Measurements from ENCODE around the gene CRYBA4. TPM values are rescaled to one million over a fixed set of nuclear protein-coding genes. Genes with fewer than 3 reads are reported as not detected.
"Not testable (repeated sequence)": the region's sequence is repeated elsewhere in the genome, so short reads cannot be mapped to it uniquely, and the experiment has no call there.

The CRYBA4 gene
- total and polyA plus RNA-seq, 10 donors, result 0.20 to 0.24 (median 0.22) TPM; not detected in 7

- Histone ChIP-seq H3K4me1 (peaks cover 5 to 32% (median 19%) of the 10 kb centered on the region in 6 donors), H3K4me3 (no peak overlapping the region), H3K27me3 (replicated peaks in 1 of 7) (no peaks in the 10 kb centered on the region), H3K9me3 (no peaks in the 10 kb centered on the region), H3K27ac (peak overlapping the region in 4 of 8 donors; percentile 26 to 67 (median 52)), H3K36me3 (no peaks in the 10 kb centered on the region)
- TF ChIP-seq POLR2A (IDR thresholded peaks at IDR 0.05), result no peak
- peak in 2 of 3 donors; percentile 68 to 74 for TF ChIP-seq POLR2AphosphoS5 (IDR thresholded peaks at IDR 0.05)
- DNase-seq, result peak; percentile 74
- 54 to 70% (median 63%) methylated on average over 12 of the region's 12 CpGs for WGBS, 5 donors
- intact Hi-C loops (cut with DNase I; ENCODE audit: low total_unique reads), result no loop called here
These were observed 11.4 kb upstream of the CRYBA4 start for GRCh38 chr22:26610072-26610958.

- no peak overlapping the region for H3K4me3 ChIP-seq
- intact Hi-C loops (cut with DNase I; ENCODE audit: low total_unique reads), result no loop called here
- H3K36me3 ChIP-seq, result no peaks in the 10 kb centered on the region
- peak overlapping the region in 3 of 8 donors; percentile 39 to 67 (median 65) for H3K27ac ChIP-seq
- no peaks in the 10 kb centered on the region for H3K27me3 ChIP-seq (replicated peaks in 1 of 7)
- DNase-seq, result peak; percentile 11
- 51 to 84% (median 79%) methylated on average over 2 of the region's 2 CpGs for WGBS, 5 donors
- no peaks in the 10 kb centered on the region for H3K9me3 ChIP-seq
- TF ChIP-seq POLR2AphosphoS5 (IDR thresholded peaks at IDR 0.05), result no peak
- TF ChIP-seq, protein P1, sequence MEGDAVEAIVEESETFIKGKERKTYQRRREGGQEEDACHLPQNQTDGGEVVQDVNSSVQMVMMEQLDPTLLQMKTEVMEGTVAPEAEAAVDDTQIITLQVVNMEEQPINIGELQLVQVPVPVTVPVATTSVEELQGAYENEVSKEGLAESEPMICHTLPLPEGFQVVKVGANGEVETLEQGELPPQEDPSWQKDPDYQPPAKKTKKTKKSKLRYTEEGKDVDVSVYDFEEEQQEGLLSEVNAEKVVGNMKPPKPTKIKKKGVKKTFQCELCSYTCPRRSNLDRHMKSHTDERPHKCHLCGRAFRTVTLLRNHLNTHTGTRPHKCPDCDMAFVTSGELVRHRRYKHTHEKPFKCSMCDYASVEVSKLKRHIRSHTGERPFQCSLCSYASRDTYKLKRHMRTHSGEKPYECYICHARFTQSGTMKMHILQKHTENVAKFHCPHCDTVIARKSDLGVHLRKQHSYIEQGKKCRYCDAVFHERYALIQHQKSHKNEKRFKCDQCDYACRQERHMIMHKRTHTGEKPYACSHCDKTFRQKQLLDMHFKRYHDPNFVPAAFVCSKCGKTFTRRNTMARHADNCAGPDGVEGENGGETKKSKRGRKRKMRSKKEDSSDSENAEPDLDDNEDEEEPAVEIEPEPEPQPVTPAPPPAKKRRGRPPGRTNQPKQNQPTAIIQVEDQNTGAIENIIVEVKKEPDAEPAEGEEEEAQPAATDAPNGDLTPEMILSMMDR (IDR thresholded peaks at IDR 0.05 in 8 of 11, conservative IDR thresholded peaks at IDR 0.05 in 3 of 11), result no peak
- TF ChIP-seq POLR2A (IDR thresholded peaks at IDR 0.05), result no peak
- H3K4me1 ChIP-seq, result peaks cover 5 to 39% (median 22%) of the 10 kb centered on the region in 6 donors
These were observed 10.8 kb upstream of the CRYBA4 start for GRCh38 chr22:26610996-26611395.

DNA sequence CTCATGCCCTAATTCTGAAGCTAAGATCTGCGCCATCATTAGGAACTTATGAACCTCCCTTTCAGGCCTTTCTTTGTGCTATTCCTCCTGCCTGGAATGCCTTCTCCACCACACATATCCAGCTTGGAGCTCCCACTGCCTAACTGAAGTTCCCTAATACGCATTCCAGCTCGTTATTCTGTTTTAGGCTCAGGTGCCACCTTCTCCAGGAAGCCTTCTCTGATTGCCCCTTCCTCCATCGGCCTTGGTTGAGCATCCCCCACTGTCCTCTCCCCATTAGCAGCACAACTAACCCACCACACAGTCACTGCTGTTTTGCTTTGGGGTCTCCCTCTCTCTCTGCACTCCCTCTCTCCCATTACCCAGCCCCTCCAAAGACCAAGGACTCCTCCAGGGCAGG lies 9.1 kb upstream of the CRYBA4 start:
- Histone ChIP-seq H3K36me3 (no peaks in the 10 kb centered on the region), H3K27me3 (replicated peaks in 1 of 7) (no peaks in the 10 kb centered on the region), H3K27ac (no peak overlapping the region), H3K9me3 (no peaks in the 10 kb centered on the region), H3K4me3 (no peak overlapping the region), H3K4me1 (peaks cover 13 to 56% (median 32%) of the 10 kb centered on the region in 6 donors)
- intact Hi-C loops (cut with DNase I; ENCODE audit: low total_unique reads), result no loop called here
- no peak for TF ChIP-seq POLR2A (IDR thresholded peaks at IDR 0.05)
- no peak for TF ChIP-seq POLR2AphosphoS5 (IDR thresholded peaks at IDR 0.05)
- TF ChIP-seq, protein P1 (IDR thresholded peaks at IDR 0.05 in 8 of 11, conservative IDR thresholded peaks at IDR 0.05 in 3 of 11), result no peak
- peak; percentile 14 for DNase-seq
- 90 to 97% (median 94%) methylated on average over 4 of the region's 4 CpGs for WGBS, 5 donors

DNA sequence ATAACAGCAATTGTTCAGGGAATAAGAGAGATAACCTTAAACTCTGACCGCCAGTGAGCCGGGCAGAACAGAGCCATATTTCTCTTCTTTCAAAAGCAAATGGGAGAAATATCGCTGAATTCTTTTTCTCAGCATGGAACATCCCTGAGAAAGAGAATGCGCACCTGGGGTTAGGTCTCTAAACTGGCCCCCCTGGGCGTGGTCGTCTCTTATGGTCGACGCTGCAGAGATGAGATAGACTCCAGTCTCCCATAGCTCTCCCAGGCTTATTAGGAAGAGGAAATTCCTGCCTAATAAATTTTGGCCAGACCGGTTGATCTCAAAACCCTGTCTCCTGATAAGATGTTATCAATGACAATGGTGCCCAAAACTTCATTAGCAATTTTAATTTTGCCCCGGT lies 8.0 kb upstream of the CRYBA4 start:
- intact Hi-C loops (cut with DNase I; ENCODE audit: low total_unique reads); H3K9me3 ChIP-seq; H3K36me3 ChIP-seq; H3K4me3 ChIP-seq; H3K27me3 ChIP-seq (replicated peaks in 1 of 7); H3K27ac ChIP-seq: not testable (repeated sequence)
- DNase-seq, result peak; percentile 25
- WGBS, 5 donors, result 46 to 60% (median 48%) methylated on average over 9 to 10 of the region's 10 CpGs
- peaks cover 14 to 67% (median 42%) of the 10 kb centered on the region in 6 donors for H3K4me1 ChIP-seq

GRCh38 chr22:26614322-26614721 lies 7.4 kb upstream of the CRYBA4 start:
- H3K4me3 ChIP-seq, result no peak overlapping the region
- TF ChIP-seq, protein P1 (IDR thresholded peaks at IDR 0.05 in 8 of 11, conservative IDR thresholded peaks at IDR 0.05 in 3 of 11), result no peak
- TF ChIP-seq POLR2AphosphoS5 (IDR thresholded peaks at IDR 0.05) (no peak), POLR2A (IDR thresholded peaks at IDR 0.05) (no peak)
- intact Hi-C loops (cut with DNase I; ENCODE audit: low total_unique reads), result no loop called here
- H3K27ac ChIP-seq, result no peak overlapping the region
- H3K9me3 ChIP-seq, result no peaks in the 10 kb centered on the region
- no peaks in the 10 kb centered on the region for H3K36me3 ChIP-seq
- peaks cover 14 to 72% (median 46%) of the 10 kb centered on the region in 6 donors for H3K4me1 ChIP-seq
- H3K27me3 ChIP-seq (replicated peaks in 1 of 7), result no peaks in the 10 kb centered on the region
- peak; percentile 11 for DNase-seq
- 67 to 85% (median 79%) methylated on average over 14 of the region's 14 CpGs for WGBS, 5 donors
